HG02852 (cell line): Measurements from ENCODE around the gene ZDHHC7.
"Not testable (repeated sequence)": the region's sequence is repeated elsewhere in the genome, so short reads cannot be mapped to it uniquely, and the experiment has no call there.

Experiments used
- ATAC-seq: cut with Tn5 transposase; IDR thresholded peaks from one replicate; pipeline ENCODE4 v1.9.1; 2021; ENCODE audit warnings: mild to moderate bottlenecking, moderate library complexity; ENCODE audit not compliant: unreplicated experiment

Gene ZDHHC7

DNA sequence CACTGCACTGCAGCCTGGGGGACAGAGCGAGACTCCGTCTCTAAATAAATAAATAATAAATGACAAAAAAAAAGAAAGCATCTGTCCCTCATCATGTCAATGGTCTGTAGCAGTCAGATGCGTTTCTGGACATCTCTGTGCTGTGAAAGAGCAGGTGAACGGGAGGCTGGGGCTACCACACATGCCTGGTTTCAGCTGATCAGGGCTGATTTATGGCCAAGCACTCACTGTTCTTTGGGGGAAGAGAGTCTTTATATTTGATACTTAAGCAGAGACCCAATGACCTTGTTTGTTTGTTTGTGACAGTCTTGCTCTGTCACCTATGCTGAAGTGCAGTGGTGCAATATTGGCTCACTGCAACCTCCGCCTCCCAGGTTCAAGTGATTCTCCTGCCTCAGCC is 33.7 kb upstream of the ZDHHC7 start:
- no peak for ATAC-seq

DNA sequence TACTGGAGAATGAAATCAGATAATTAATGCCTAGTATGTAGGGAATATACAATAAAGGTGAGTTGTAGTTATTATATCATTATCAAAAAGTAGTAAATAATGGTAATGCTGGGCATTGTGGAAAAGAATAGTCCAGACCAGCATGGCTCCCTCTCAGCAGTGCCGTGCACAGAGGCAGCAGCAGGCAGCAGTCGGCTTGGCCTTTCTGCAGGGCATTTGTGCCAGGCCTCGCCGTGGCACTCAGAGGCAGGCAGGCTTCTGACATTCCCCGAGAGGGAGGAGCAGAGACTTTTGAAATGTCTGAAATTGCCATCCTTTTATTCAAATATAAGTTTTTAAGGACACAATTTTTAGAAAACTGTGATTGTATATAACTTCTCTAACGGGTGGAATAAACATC is 31.3 kb upstream of the ZDHHC7 start:
- no peak for ATAC-seq

DNA sequence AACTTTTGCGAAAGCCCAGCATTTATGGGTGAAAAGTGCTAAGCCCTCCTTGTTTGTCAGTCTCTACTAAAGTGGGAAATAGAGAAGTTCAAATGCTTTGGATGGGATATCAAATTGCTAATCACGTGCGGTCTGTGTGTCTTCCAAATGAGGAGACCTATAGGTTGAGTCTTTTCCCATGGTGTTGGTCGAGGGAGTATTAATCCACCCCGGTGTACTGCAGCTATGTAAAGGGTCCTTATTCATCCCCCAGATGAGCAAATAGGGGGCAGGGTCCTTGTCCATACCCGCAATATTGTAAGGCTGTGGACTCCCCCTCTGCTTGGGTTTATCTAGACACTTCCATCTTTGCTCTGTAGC is 30.8 kb upstream of the ZDHHC7 start:
- ATAC-seq: no peak

DNA sequence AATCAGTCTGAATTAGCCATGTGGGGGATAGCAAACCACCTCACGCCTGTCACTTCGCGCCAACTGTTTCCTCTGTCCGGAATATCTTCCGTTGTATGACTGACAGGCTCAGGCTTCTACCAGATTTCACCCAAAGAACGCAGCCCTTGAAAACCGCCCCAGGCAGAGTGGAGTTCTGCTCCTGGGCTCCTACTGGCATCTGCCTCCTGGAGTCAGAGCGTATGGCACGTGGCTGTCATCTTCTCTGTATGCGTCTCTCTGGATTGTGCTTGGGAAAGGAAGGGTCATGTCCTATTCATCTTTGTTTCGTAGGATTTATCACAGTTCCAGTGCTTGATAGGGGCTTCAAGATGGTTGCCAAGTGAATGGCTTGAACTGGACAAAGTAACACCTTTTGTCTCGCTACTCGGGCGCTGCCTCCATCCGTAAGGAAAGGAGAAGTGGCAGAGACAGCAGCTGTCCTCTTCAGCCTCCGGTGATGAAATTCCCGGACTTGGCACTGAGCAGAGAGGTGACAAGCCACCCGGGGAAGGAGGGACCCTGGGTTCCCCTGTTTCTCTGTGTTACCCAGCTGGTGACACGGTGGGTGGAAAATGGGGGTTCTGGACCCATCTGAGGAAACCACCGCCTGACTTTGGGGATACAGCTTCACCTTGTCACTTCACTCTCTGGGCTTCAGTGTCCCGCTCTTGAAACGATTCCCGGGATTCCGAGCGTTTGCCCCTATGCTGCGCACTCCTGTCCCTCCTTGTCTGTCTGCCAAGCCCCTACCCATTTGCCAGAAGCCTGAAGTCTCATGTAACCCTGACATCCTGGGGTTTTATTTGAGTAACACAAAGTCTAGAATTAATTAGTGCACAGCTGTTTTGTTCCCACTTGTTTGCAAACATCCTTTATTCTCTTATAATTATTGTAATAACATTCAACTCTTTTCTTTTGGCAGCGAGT is 30.2 kb upstream of the ZDHHC7 start:
- ATAC-seq: no peak

DNA sequence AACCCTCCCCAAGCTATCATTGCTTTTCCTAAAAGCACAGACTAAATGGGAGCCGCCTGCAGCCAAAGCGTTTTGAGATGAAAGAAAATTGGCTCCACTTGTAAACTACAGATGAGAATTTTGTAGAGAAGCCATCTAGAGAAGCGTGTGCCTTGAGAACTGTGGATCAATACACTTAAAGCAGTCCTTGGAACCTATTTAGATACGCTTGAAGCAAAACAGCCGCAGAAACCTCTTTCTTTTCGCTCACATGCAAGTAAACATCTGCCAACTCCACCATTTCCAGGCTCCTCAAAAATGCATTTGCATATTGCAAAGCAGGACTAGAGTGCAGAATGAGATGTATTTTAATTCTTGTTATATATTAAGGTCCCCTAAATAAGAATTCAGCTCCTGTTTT is 29.4 kb upstream of the ZDHHC7 start:
- ATAC-seq: no peak

DNA sequence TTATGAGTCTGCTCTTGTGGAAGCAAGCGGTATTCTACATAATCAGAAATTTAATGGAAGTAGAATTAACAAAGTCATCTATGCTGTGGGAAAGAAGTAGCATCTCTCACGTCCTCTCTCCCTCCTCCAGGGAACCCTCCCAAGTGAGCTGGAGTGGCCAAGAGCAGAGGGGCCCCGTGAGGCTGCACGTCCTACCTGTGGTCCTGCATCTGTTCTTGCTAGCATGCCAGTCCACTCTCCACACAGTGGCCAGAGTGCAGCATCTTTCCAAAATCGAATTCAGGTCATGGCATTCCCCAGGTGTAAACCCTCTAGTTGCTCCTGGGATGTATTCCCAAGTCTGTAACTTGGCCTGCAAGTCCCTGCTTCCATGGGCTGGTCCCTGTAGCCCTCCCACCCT is 26.4 kb upstream of the ZDHHC7 start:
- no peak for ATAC-seq

DNA sequence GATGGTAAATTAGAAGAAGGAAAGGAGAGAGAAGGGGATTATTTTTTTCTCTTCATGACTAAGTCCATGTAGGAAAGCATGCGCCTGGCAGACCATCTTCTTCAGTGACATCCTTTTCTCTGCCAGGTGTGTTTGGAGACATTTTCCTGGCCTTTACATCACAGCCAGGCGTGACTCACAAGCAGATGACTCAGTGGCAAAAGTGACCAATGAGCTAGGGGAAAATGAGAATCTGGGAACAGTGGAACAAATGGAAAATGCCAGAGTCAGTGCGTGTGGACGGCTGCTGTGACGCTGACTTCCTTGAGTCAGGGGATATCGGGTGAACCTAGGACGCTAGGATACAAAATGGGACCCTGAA is 25.7 kb upstream of the ZDHHC7 start:
- ATAC-seq: no peak

DNA sequence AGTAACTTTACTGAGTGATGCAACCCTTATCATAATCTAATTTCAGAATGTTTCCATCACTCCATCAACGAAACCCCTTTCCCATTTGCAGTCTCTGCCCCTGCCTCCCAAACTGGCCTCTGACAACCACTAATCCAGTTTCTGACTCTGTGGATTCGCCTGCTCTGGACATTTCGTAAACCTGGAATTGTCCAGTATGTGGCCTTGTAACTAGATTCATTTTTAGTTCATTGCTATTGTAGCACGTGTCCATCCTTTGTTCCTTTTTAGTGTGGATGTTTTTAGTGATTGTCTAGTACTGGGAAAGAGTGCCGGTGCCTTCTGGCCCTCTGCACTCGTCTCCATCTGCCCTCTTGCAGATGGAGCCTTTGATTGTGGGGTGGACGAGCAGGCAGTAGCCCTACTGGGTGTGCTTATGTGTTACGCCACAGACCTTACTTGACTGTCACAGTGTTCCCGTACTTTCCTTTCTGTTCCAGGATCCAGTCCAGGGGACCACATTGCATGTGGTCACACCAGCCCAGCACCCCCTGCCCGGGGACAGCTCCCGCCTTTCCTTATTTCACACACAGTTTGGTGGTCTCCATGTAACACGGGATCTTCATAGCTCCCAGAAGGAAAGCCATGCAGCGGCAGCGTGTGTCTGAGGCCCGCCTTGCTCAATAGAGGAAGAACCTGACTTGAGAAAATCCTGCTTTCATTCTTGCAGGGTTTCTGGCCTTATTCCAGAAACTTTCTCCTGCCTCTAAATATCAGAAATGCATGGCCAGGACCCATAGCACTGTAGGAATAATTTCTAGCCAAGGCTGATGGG is 25.1 kb upstream of the ZDHHC7 start:
- ATAC-seq: no peak

DNA sequence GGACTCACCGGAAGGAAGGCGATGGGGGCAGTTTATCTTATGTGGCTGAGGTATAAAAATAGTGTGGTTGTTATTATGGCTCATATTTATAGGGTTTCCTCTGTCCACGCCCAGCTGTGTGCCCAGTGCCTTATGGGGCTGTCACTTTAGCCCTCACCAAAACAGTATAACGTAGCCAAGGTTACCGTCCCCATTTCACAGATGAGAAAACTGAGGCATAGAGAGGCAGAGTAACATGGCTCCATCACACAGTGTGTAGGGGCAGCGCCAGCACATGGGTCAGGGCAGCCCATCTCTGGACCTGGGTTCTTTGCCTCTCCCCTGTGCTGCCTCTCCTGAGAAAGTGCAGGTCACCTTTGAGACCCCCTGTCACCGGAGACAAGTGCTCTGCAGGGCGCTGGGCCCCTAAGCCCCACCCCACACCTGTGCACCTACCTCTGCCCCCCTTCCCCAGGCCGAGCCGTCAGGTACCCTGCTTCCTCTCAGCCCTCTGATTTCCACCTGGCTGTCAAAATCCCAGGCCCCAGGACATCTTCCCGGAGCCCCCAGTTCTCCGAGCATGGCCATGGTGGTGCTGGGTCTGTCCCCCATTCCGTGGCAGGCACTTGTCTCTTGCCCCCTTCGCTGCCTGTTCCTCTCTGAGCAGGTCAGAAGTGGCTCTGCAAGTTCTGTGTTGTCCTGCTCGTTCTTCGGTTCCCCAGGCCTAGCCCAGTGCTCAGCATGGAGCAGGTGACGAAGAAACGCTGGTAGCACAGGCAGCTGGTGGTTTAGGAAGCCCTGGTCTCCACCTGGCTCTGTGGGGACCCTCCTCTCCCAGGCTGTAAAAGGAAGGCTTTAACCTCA is 23.5 kb upstream of the ZDHHC7 start:
- ATAC-seq: no peak

DNA sequence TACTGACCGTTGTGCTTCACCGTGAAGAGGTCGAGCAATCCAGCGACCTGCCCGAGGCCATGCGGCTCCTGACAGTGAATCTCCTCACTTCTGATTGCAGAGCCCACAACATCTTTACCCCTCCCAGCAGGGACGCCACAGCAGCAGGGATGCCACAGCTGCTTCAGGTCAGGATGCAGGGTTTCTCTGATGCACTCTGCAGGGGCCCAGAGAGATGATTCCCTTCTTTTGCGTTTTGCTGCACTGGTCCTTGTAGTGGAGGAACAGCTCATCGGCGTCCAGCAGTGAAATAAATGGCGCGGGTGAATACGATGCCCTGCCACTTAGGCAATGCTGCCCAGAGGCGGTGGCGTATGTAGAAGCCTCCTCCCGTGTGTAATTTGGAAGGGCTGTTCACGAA is 21.8 kb upstream of the ZDHHC7 start:
- no peak for ATAC-seq

DNA sequence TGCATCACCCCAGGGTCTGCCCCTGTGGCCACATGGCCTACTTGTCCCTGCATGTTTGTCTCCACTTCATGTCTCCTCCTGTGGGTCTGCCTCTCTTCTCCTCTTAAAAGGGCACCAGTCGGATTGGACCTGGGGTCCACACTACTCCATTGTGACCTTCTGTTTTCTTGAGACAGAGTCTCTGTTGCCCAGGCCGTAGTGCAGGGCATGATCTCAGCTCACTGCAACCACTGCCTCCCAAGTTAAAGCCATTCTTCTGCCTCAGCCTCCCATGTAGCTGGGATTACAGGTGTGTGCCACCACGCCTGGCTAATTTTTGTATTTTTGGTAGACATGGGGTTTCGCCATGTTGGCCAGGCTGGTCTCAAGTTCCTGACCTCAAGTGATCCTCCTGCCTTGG is 20.9 kb upstream of the ZDHHC7 start:
- ATAC-seq: not testable (repeated sequence)

DNA sequence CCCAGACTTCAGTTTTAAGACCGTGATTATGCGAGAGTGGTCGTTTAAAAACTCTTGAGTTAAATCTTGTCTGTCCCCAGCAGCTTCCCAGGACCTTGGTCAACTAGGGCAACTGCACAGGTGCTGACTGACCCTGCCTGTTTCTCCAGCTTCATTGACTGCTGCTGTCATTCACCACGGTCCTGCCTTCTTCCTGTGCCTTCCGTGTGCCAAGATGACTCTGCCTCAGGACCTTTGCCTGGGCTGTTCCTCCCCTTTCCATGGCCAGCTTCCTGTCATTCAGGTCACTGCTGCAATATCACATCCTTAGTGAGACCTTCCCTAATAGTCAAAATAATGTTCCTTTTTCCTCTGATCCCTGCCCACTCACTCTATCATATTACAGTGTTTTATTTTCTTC is 20.1 kb upstream of the ZDHHC7 start:
- ATAC-seq: no peak

DNA sequence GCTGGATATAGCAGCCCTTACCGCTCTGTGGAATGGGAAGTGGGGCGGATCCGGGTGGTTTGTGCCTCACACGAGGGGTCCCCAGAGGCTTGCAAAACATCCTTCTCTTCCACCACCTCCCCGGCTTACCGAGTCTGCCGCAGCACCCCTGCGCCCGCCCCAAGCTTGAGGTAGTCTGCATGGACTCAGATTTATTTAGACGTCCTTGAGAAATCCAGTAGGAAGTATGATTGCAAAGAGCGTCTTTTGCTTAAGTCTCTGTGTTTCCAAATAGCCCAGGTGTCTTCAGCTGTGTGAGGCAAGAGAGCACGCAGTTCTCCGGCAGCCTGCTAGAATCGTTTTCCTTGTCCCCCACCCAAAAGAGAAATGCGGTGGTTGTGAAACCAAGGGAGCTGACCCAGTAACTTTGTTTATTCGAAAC is 18.7 kb upstream of the ZDHHC7 start:
- no peak for ATAC-seq

DNA sequence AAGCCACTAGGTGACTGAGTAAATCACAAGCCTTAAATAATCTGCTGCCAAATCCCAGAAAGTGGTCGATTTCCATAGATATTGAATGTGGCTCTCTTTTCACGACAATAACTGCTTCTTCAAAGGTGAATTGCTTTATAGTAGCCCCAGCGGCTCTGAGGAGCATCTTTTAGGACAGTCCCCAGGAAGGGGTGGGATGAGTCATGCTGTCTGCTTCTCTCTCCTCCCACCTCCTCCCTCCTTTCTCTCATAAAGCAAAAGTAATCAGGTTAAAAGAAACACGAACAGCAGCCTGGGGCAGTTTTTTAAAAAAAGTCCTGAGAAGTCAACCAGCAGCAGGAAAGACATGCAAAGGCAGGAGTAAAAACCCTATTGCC is 18.1 kb upstream of the ZDHHC7 start:
- ATAC-seq: peak; percentile 38

DNA sequence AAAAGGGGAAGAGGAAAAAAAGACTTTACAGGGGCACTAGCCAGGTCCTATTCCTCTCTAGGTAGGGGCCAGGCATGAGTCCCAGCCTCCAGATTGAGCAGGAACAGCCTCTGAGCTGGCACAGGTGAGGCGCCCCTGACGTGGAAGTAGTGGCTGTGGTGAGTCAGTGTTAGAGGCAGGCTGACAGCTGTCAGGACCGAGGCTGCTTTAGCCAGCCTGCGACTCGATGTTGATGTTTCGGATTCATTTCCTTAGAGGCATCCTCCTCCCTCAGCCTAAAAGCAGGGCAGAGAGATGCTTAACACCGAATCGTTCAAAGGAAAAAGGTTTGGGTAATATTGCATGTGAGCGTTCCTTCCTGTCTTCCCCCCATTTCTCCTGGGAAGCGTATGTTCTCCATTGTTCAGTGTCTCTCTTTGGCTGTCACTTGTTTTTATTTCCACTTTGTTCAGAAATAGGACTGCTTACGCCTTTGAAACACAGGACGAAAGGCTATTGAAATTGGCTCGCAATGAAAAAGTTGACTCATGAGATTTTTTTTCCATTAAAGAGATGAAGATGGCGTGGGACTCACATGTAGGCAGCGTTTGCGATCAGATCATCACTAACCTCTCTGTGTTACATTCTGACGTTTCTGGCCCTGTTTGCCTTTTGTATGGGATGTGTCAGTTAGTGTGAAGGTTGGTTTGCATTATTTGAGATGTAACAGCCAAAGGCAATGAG is 17.5 kb upstream of the ZDHHC7 start:
- ATAC-seq: no peak

DNA sequence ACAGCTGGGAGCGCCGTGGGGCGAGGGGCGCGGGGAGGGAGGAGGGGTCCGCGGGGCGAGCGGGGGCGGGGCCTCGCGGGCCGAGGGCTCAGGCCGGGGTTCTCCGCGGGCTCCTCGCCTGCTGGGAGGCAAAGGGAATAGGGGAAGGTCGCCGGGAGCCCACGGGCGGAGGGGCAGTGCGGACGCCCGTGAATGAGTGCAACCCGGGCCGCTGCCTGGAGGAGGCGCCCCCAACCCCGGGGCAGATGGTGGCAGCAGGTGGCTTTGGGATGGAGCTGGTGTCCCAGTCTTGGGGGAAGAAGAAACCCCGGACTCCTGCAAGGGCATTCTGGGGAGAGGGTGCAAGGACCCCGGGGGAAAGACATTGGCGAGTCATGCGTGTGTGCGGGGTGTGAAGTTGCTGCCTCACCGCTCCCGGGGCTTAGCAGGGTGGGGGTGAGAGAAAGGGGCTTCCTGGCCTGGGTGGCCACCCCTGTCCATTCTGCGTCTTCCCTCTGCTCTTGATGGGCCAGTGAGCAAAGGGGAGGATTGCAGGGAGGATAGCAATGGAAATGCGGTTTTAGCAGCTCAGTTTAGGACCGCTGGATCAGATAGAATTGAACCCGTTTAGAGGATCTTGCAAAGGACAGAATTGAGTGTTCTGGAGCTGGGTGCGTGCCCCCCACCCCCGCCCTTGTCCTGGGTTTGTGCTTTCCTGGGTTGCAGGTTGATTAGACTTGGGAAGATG is 16.8 kb upstream of the ZDHHC7 start:
- peak; percentile 28 for ATAC-seq

DNA sequence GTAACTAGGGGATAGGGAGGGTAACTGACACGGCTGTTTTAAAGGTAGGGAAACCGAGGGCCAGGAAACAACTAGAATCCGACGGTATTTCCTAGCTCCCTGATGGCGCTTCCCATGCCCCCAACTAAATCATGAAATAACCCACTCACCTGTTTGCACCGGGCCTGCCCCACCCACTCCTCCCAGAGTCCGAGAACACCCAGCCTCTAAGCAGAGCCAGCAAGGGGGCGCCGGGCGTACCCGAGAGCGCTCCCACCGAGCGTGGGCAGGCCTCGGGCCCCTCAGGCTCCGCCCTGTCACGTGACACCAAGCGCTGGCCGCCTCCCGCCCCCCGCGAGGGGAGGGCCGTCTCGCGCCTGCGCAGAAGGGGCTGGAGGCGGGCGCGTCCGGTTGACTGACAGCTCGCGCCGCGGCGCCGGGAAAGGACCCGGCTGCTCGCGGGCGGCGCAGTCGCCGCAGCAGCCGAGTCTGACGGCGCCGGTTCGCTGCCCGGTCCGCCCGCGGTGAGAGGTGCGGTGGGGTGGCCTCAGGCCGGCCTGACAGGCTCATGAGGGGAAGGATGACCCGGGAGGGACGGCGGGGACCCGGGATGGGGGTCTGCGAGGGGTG is 16.1 kb upstream of the ZDHHC7 start, which contains the start of gene KIAA0513:
Gene KIAA0513 (plus strand): TSS at position 447 of the 609 bp plus-strand sequence. CDS start 39,277 bp downstream, outside the sequence.
- ATAC-seq: peak; percentile 73

DNA sequence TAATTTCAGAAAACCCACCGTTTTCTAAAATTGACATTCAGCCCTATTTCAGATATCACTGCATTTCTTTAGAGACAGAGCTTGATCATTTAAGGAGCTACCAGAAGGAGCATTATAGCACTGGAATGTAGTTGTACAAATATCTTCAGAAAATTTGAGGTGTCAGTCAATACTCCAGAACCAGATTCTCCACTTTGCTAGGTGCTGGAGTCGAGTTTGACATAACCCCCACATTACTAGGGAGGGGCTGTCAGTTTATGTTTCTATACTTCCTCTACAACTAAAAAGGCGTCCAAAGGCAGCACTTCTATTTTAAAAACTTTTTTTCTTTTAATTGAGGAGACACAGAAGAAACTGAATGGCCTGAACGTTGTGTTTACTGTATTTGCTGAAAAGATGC is 15.4 kb upstream of the ZDHHC7 start:
- ATAC-seq: no peak
